K562 (cell line): ENCODE results near the gene MRPL9. TPM values are rescaled to one million over a fixed set of nuclear protein-coding genes. Genes with fewer than 3 reads are reported as not detected.
A peak's percentile ranks its signal among the peaks of the same experiment; 100 is the strongest.

Source experiments
- CAMTA2 ChIP-seq: fragments of 250-450 bp; sonication (Bioruptor Pico); conservative IDR thresholded peaks from 2 replicates; pipeline ENCODE4 v1.5.1; 2022
- CBFA2T2 ChIP-seq: fragments of 450-650 bp; conservative IDR thresholded peaks from 2 replicates; pipeline ENCODE4 v1.6.1; 2017; ENCODE audit warnings: mild to moderate bottlenecking
- DPF2 ChIP-seq: fragments of 450-650 bp; IDR thresholded peaks from 2 replicates; pipeline ENCODE4 v1.6.1; 2016
- HNRNPH1 ChIP-seq: fragments of 200-400 bp; formaldehyde crosslinking; optimal IDR thresholded peaks from 2 replicates; pipeline ENCODE3; 2017; ENCODE audit warnings: low read depth, mild to moderate bottlenecking, low read length, moderate library complexity
- NBN ChIP-seq: fragments of 450-650 bp; IDR thresholded peaks from 2 replicates; pipeline ENCODE4 v1.6.1; 2016; ENCODE audit warnings: low read depth, mild to moderate bottlenecking
- NR2C2 ChIP-seq, 2 experiments: fragments of 200-800 bp in 1 of 2; sonication (Bioruptor generic) in 1 of 2; sonication (generic) in 1 of 2; formaldehyde crosslinking in 1 of 2; IDR thresholded peaks; 2 replicates each; pipeline versions ENCODE4 v1.6.1 to v1.8.0; 2016 to 2022; ENCODE audit warnings: mild to moderate bottlenecking in 1 of 2, missing compliant biosample characterization in 1 of 2, missing genetic modification characterization in 1 of 2, missing genetic modification reagents in 1 of 2
- NR3C1 ChIP-seq: sonication (generic); formaldehyde crosslinking; IDR thresholded peaks from 2 replicates; pipeline ENCODE4 v1.8.1; 2022; ENCODE audit warnings: missing genetic modification reagents
- POLR2H ChIP-seq: IDR thresholded peaks from 2 replicates; pipeline ENCODE4 v1.6.1; 2016; ENCODE audit warnings: missing genetic modification characterization, low read depth, mild to moderate bottlenecking, control low read depth, missing compliant biosample characterization, moderate library complexity
- THRAP3 ChIP-seq: fragments of 450-650 bp; IDR thresholded peaks from 2 replicates; pipeline ENCODE4 v1.6.1; 2016; ENCODE audit warnings: mild to moderate bottlenecking, inconsistent platforms, borderline replicate concordance
- TRIM28 ChIP-seq: fragments of 450-650 bp; IDR thresholded peaks from 2 replicates; pipeline ENCODE4 v1.6.1; 2017
- ZNF280A ChIP-seq: fragments of 450-650 bp; IDR thresholded peaks from 2 replicates; pipeline ENCODE4 v1.6.1; 2018; ENCODE audit warnings: mild to moderate bottlenecking, low read depth; ENCODE audit not compliant: partially characterized antibody
- ZNF561 ChIP-seq: fragments of 450-650 bp; formaldehyde crosslinking; conservative IDR thresholded peaks from 2 replicates; pipeline ENCODE4 v1.4.0; 2020; ENCODE audit warnings: mild to moderate bottlenecking, moderate library complexity
- polyA plus RNA-seq, 8 experiments: library from polyadenylated mRNA; depleted of rRNA in 4 of 8; stranded (reverse) in 5 of 8; unstranded in 3 of 8; fragments of >200 nt; fragmentation: Nextera tagmentation in 2 of 8; fragmentation: Illumina TruSeq in 1 of 8; extraction: Ambion mirVana in 2 of 8; extraction: Trizol in 1 of 8; gene quantifications; 2 replicates each; pipeline versions ENCODE4 v1.2.1 to v1.2.3, GENCODE V29; 2011 to 2014; ENCODE audit warnings: inconsistent platforms in 1 of 8, missing spikeins in 1 of 8
- total RNA-seq, 7 experiments: library from RNA; depleted of rRNA in 6 of 7; stranded (reverse); fragments of >200 nt in 6 of 7; fragmentation: Illumina TruSeq in 2 of 7; extraction: Trizol in 2 of 7; gene quantifications; 2 replicates each; pipeline versions ENCODE4 v1.2.1 to v1.2.3, GENCODE V29; 2011 to 2021; ENCODE audit warnings: low replicate concordance in 1 of 7
- TF ChIP-seq, protein P1 (sequence below), 2 experiments: fragments of 450-650 bp in 1 of 2; sonication (generic) in 1 of 2; formaldehyde crosslinking in 1 of 2; IDR thresholded peaks; 2 replicates each; pipeline versions ENCODE4 v1.7.1 to v1.9.0; 2016 to 2022; ENCODE audit warnings: inconsistent platforms in 1 of 2, mild to moderate bottlenecking in 1 of 2, missing genetic modification reagents in 1 of 2
- TF ChIP-seq, protein P2 (sequence below), 3 experiments: IDR thresholded peaks in 2 of 3; conservative IDR thresholded peaks in 1 of 3; 2 replicates each; pipeline ENCODE4 v1.5.1; 2011 to 2012; ENCODE audit warnings: low read length in 3 of 3, mild to moderate bottlenecking in 3 of 3, control low read depth in 2 of 3, improper control_type of control experiment in 1 of 3, inconsistent platforms in 1 of 3, low read depth in 1 of 3, mixed read lengths in 1 of 3, moderate library complexity in 1 of 3; ENCODE audit not compliant: insufficient read depth in 2 of 3

MRPL9 gene
- total and polyA plus RNA-seq, 9 of the 15 experiments (the other 6 are each of a cell fraction or from before 2014, with no cell fraction given): 38.0 to 162 (median 111) TPM

GRCh38 chr1:151790071-151790939 lies 27.0 kb upstream of the MRPL9 start, which contains the start of gene TDRKH (continued):
- TF ChIP-seq, protein P1, sequence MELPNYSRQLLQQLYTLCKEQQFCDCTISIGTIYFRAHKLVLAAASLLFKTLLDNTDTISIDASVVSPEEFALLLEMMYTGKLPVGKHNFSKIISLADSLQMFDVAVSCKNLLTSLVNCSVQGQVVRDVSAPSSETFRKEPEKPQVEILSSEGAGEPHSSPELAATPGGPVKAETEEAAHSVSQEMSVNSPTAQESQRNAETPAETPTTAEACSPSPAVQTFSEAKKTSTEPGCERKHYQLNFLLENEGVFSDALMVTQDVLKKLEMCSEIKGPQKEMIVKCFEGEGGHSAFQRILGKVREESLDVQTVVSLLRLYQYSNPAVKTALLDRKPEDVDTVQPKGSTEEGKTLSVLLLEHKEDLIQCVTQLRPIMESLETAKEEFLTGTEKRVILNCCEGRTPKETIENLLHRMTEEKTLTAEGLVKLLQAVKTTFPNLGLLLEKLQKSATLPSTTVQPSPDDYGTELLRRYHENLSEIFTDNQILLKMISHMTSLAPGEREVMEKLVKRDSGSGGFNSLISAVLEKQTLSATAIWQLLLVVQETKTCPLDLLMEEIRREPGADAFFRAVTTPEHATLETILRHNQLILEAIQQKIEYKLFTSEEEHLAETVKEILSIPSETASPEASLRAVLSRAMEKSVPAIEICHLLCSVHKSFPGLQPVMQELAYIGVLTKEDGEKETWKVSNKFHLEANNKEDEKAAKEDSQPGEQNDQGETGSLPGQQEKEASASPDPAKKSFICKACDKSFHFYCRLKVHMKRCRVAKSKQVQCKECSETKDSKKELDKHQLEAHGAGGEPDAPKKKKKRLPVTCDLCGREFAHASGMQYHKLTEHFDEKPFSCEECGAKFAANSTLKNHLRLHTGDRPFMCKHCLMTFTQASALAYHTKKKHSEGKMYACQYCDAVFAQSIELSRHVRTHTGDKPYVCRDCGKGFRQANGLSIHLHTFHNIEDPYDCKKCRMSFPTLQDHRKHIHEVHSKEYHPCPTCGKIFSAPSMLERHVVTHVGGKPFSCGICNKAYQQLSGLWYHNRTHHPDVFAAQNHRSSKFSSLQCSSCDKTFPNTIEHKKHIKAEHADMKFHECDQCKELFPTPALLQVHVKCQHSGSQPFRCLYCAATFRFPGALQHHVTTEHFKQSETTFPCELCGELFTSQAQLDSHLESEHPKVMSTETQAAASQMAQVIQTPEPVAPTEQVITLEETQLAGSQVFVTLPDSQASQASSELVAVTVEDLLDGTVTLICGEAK (IDR thresholded peaks at IDR 0.05): 0 out of 2 replicates have a peak, but pooled peaks have one; percentile 26
- TF ChIP-seq, protein P1 (CRISPR knock-in tag; IDR thresholded peaks at IDR 0.05): no peak
- TF ChIP-seq ZNF280A: no peak
- no peak for TF ChIP-seq POLR2H (tag)
- peak; percentile 62; the same call in 1 of the 2 replicates for TF ChIP-seq NBN
- no peak for TF ChIP-seq ZNF561 (CRISPR knock-in tag)
- no peak for TF ChIP-seq CAMTA2 (CRISPR knock-in tag)
- TF ChIP-seq THRAP3: no peak
- peak; percentile 69; the same call in 1 of the 2 replicates for TF ChIP-seq NR3C1
- TF ChIP-seq HNRNPH1: no peak
- no peak for TF ChIP-seq CBFA2T2
- no peak for TF ChIP-seq TRIM28
- TF ChIP-seq NR2C2 (CRISPR knock-in tag; IDR thresholded peaks at IDR 0.05): peak; percentile 63; the same call in 1 of the 2 replicates
- TF ChIP-seq NR2C2 (tag; IDR thresholded peaks at IDR 0.05): peak; percentile 45; the same call in 1 of the 2 replicates
- TF ChIP-seq, protein P2, sequence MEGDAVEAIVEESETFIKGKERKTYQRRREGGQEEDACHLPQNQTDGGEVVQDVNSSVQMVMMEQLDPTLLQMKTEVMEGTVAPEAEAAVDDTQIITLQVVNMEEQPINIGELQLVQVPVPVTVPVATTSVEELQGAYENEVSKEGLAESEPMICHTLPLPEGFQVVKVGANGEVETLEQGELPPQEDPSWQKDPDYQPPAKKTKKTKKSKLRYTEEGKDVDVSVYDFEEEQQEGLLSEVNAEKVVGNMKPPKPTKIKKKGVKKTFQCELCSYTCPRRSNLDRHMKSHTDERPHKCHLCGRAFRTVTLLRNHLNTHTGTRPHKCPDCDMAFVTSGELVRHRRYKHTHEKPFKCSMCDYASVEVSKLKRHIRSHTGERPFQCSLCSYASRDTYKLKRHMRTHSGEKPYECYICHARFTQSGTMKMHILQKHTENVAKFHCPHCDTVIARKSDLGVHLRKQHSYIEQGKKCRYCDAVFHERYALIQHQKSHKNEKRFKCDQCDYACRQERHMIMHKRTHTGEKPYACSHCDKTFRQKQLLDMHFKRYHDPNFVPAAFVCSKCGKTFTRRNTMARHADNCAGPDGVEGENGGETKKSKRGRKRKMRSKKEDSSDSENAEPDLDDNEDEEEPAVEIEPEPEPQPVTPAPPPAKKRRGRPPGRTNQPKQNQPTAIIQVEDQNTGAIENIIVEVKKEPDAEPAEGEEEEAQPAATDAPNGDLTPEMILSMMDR (IDR thresholded peaks at IDR 0.05 in 2 of 3, conservative IDR thresholded peaks at IDR 0.05 in 1 of 3; ENCODE audit: insufficient read depth in 2 of 3, low read depth in 1 of 3, low read length in 3 of 3): peak; percentile 46 to 60 (median 52)
- peak; percentile 19; the same call in 1 of the 2 replicates for TF ChIP-seq DPF2
